HUES48 (cell line): Measurements from ENCODE around the gene TULP3.

Source experiments
- H3K27ac ChIP-seq: one replicate; pipeline ENCODE4 v1.7.0; 2013; ENCODE audit warnings: low read depth, low read length, inconsistent platforms
- H3K27me3 ChIP-seq: 2 replicates; pipeline ENCODE4 v1.6.1; 2013; ENCODE audit warnings: mild to moderate bottlenecking, low read length; ENCODE audit not compliant: control insufficient read depth, insufficient read depth
- H3K36me3 ChIP-seq: 2 replicates; pipeline ENCODE4 v1.6.1; 2013; ENCODE audit warnings: low read length; ENCODE audit not compliant: control insufficient read depth, insufficient read depth
- H3K4me1 ChIP-seq: 2 replicates; pipeline ENCODE4 v1.6.1; 2013; ENCODE audit warnings: mild to moderate bottlenecking, low read length; ENCODE audit not compliant: control insufficient read depth, insufficient read depth
- H3K4me3 ChIP-seq: 2 replicates; pipeline ENCODE4 v1.5.1; 2013; ENCODE audit warnings: mild to moderate bottlenecking, low read depth, low read length
- H3K9ac ChIP-seq: 2 replicates; pipeline ENCODE4 v1.6.1; 2013; ENCODE audit warnings: mild to moderate bottlenecking, low read depth, low read length, moderate library complexity
- H3K9me3 ChIP-seq: 2 replicates; pipeline ENCODE4 v1.6.1; 2013; ENCODE audit warnings: low read length; ENCODE audit not compliant: control insufficient read depth, insufficient read depth

The TULP3 gene

DNA sequence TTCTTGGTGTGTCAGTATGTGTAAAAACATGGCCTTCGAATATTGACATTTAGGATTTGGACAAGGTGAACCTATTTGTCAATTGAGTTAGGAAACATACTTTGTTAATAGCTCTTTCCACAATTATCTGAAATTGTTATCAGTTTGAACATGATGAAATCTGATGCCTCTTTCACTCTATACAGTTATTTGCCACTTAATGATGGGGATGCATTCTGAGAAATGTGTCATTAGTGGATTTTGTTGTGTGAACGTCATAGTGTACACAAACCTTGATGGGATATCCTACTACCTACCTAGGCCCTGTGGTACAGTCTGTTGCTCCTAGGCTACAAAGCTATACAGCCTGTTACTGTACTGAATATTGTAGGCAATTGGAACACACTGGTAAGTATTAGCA lies 4.8 kb downstream of the TULP3 start:
- no peaks in the 10 kb centered on the region for H3K9me3 ChIP-seq
- H3K36me3 ChIP-seq = no peaks in the 10 kb centered on the region
- 0 out of 2 replicates have a peak, but pooled peaks cover 3% of the 10 kb centered on the region for H3K4me1 ChIP-seq
- H3K4me3 ChIP-seq = no peak overlapping the region
- no peak overlapping the region for H3K9ac ChIP-seq
- H3K27ac ChIP-seq = no peak overlapping the region
- no peaks in the 10 kb centered on the region for H3K27me3 ChIP-seq

DNA sequence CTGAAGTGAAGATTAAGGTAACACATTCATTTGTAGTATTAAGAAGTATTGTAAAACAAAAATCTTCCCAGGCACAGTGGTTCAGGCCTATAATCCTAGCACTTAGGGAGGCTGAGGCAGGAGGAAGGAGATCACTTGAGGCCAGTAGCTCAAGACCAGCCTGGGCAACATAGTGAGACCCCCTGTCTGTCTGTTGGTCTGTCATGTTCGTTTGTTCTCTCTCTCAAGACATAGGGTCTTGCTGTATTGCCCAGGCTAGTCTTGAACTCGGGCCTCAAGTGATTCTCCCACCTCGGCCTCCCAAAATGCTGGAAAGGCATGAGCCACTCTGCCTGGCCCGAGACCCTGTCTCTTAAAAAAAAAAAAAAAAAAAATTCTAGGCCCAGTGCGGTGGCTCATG lies 6.7 kb downstream of the TULP3 start:
- Histone ChIP-seq H3K9me3 (no peaks in the 10 kb centered on the region), H3K4me1 (peaks cover 7% of the 10 kb centered on the region; the same call in 1 of the 2 replicates), H3K36me3 (no peaks in the 10 kb centered on the region), H3K27me3 (no peaks in the 10 kb centered on the region), H3K9ac (no peak overlapping the region), H3K27ac (no peak overlapping the region), H3K4me3 (no peak overlapping the region)

GRCh38 chr12:2900642-2901041 lies 10.0 kb downstream of the TULP3 start:
- Histone ChIP-seq H3K9me3 (no peaks in the 10 kb centered on the region), H3K27me3 (no peaks in the 10 kb centered on the region), H3K4me3 (no peak overlapping the region), H3K4me1 (peaks cover 3% of the 10 kb centered on the region; the same call in 1 of the 2 replicates), H3K36me3 (no peaks in the 10 kb centered on the region), H3K27ac (no peak overlapping the region), H3K9ac (no peak overlapping the region)

DNA sequence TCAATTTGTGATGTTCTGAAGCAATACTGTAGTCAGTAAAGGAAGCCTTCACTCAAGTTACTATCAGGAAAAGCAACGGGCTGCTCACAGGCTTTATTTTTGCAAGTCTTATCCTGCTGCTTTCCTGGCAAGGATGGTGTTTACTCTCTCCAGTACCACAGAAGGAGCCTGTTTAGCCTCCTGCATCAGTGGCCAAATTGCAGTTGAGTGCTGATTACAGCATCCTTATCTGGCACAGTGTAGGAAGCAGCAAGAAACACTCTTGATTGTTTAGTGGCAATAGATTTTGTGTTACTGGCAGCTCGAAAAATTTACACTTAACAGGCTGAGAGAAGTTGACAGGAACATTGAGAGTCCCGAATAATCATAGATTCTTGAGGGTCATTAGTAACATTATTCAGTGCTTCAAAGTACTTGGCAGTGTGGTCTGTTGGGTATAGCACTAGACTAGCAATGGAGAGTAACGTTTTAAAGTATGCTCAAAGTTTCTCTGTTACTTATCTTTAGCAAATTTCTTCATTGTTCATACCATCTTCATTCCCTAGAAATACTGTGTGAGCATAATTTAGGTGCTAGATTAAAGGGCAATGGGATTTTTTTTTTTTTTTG lies 11.7 kb downstream of the TULP3 start:
- H3K27ac ChIP-seq = no peak overlapping the region
- no peak overlapping the region for H3K9ac ChIP-seq
- H3K9me3 ChIP-seq = no peaks in the 10 kb centered on the region
- no peaks in the 10 kb centered on the region for H3K27me3 ChIP-seq
- peaks cover 3% of the 10 kb centered on the region; the same call in 1 of the 2 replicates for H3K4me1 ChIP-seq
- no peaks in the 10 kb centered on the region for H3K36me3 ChIP-seq
- no peak overlapping the region for H3K4me3 ChIP-seq

DNA sequence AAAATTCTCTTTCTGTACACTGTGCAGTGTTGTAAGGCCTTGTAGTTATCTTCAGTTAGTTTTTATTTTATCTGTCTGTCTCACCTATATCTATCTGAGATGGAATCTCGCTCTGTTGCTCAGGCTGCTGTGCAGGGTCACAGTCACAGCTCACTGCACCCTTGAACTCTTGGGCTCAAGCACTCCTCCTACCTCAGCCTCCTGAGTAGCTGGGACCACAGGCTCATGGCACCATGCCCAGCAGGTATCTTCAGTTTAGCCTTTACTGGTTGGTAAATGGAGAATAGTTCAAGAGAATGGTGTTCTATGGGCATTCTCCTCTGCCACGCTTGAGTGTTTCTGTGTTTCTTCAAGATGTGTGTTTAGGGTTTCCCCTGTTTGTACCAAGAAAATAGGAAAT lies 13.6 kb downstream of the TULP3 start:
- Histone ChIP-seq H3K27ac (no peak overlapping the region), H3K36me3 (no peaks in the 10 kb centered on the region), H3K9ac (no peak overlapping the region), H3K27me3 (no peaks in the 10 kb centered on the region), H3K4me1 (peaks cover 7% of the 10 kb centered on the region; the same call in 1 of the 2 replicates), H3K4me3 (no peak overlapping the region), H3K9me3 (no peaks in the 10 kb centered on the region)

GRCh38 chr12:2912216-2912575 lies 21.5 kb downstream of the TULP3 start:
- Histone ChIP-seq H3K9ac (no peak overlapping the region; the same call in 1 of the 2 replicates), H3K36me3 (peaks cover 4% of the 10 kb centered on the region), H3K4me1 (peaks cover 17% of the 10 kb centered on the region), H3K4me3 (no peak overlapping the region), H3K27ac (peak overlapping the region; percentile 78), H3K27me3 (no peaks in the 10 kb centered on the region), H3K9me3 (no peaks in the 10 kb centered on the region)

DNA sequence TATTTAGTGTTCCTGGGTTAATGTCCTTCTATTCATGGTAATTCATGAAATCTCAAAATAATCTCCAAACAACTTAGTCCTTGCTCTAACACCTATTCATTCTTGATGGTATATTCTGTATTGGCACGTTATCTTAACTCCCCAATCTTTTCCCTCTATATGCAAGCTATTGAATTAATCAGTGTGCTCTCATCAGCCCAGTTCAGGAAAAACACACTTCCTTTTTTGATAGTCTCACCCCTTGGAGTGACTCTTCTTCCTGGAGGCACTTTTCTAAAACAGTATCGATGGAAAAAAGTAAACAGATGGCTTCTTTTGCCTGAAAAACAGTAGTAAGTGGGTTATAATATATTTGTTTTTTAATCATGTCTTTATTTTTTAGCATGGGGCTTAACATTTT lies 28.6 kb downstream of the TULP3 start:
- no peak overlapping the region for H3K4me3 ChIP-seq
- peaks cover 24% of the 10 kb centered on the region for H3K36me3 ChIP-seq
- H3K4me1 ChIP-seq = peaks cover 14% of the 10 kb centered on the region
- no peaks in the 10 kb centered on the region for H3K27me3 ChIP-seq
- no peak overlapping the region for H3K9ac ChIP-seq
- H3K27ac ChIP-seq = no peak overlapping the region
- no peaks in the 10 kb centered on the region for H3K9me3 ChIP-seq

GRCh38 chr12:2922329-2922728 lies 31.6 kb downstream of the TULP3 start:
- H3K9ac ChIP-seq = no peak overlapping the region
- peaks cover 35% of the 10 kb centered on the region for H3K36me3 ChIP-seq

GRCh38 chr12:2923057-2923456 lies 32.4 kb downstream of the TULP3 start:
- H3K9ac ChIP-seq = no peak overlapping the region
- no peak overlapping the region for H3K27ac ChIP-seq
- H3K36me3 ChIP-seq = peaks cover 35% of the 10 kb centered on the region
- no peak overlapping the region for H3K4me3 ChIP-seq
- H3K4me1 ChIP-seq = peaks cover 14% of the 10 kb centered on the region
- H3K27me3 ChIP-seq = no peaks in the 10 kb centered on the region
- H3K9me3 ChIP-seq = no peaks in the 10 kb centered on the region

More at GRCh38 chr12:2922329-2922728, 31.6 kb downstream of the TULP3 start:
- Histone ChIP-seq H3K4me3 (0 out of 2 replicates have a peak overlapping the region, but pooled peaks have one; percentile 12), H3K4me1 (peaks cover 14% of the 10 kb centered on the region), H3K9me3 (no peaks in the 10 kb centered on the region), H3K27ac (peak overlapping the region; percentile 84), H3K27me3 (no peaks in the 10 kb centered on the region)

- no peak overlapping the region for H3K9ac ChIP-seq
- H3K27me3 ChIP-seq = no peaks in the 10 kb centered on the region
- peaks cover 14% of the 10 kb centered on the region for H3K4me1 ChIP-seq
- H3K36me3 ChIP-seq = peaks cover 35% of the 10 kb centered on the region
- no peaks in the 10 kb centered on the region for H3K9me3 ChIP-seq
- H3K4me3 ChIP-seq = no peak overlapping the region
- no peak overlapping the region for H3K27ac ChIP-seq
Measured at GRCh38 chr12:2924019-2924418, 33.3 kb downstream of the TULP3 start.

- H3K36me3 ChIP-seq = peaks cover 29% of the 10 kb centered on the region
- H3K27ac ChIP-seq = no peak overlapping the region
- peaks cover 14% of the 10 kb centered on the region for H3K4me1 ChIP-seq
- H3K27me3 ChIP-seq = no peaks in the 10 kb centered on the region
- no peak overlapping the region for H3K4me3 ChIP-seq
- no peak overlapping the region for H3K9ac ChIP-seq
- no peaks in the 10 kb centered on the region for H3K9me3 ChIP-seq
Measured at GRCh38 chr12:2925322-2925995, 34.8 kb downstream of the TULP3 start.
